ENCODE data around the gene MYPOP. TPM values are rescaled to one million over a fixed set of nuclear protein-coding genes. Genes with fewer than 3 reads are reported as not detected.

Gene MYPOP
- total RNA-seq, 1 experiment from 2014 or later = 9.0 TPM

DNA sequence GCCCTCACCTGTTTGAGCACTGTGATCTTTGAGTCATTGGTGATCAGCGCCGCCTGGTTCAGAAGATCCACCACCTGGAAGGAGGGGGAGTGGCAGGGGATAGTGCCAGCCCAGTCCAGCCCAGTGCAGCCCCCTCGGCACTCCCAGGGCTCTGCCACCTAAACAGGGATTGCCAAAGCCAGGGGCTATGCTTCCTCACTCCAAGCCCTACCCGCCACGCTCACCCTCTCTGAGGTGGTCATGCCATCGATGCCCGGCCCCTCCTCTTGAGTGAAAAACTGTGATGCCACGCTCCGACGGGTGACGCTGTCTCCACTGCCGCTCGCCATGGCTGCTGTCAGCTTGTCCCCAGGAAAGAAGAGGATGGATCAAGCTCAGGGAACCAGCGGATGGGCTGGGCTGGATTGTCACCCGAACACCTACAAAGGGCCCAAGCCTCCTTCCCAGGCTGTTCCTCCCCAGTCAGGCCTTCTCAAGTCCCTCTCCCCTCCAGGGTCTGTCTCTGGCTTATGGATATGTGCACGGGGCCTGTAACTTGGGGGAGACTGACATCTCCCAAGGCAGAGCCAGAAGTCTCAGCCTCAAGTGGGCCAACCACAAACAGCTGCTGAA is 48.1 kb downstream of the MYPOP start:
- no peak overlapping the region for H3K23ac ChIP-seq (ENCODE audit: insufficient read length, low read depth, low read length)
- H2AK5ac ChIP-seq (ENCODE audit: insufficient read length, low read length) = no peak overlapping the region
- peaks cover 6% of the 10 kb centered on the region; the same call in 1 of the 2 replicates for H3K79me2 ChIP-seq (ENCODE audit: insufficient read depth, low read length)
- no peaks in the 10 kb centered on the region for H3K23me2 ChIP-seq (ENCODE audit: insufficient read length, low read depth, low read length, poor library complexity, severe bottlenecking)
- no peak overlapping the region for H3K27ac ChIP-seq (ENCODE audit: insufficient read length, low read depth, low read length)
- H2BK5ac ChIP-seq (ENCODE audit: insufficient read length, low read length) = no peak overlapping the region
- no peak overlapping the region for H4K91ac ChIP-seq (ENCODE audit: insufficient read length, low read depth, low read length)
- WGBS (ENCODE audit: extremely low coverage, insufficient read length, low lambda C conversion rate) = no CpG with 5 or more reads among the region's 16 CpGs
- no peak overlapping the region for H4K5ac ChIP-seq (ENCODE audit: insufficient read length, low read depth, low read length)
- no peak overlapping the region for H3K4me2 ChIP-seq (ENCODE audit: insufficient read depth, insufficient read length, low read length)
- H3T11ph ChIP-seq (ENCODE audit: low read length) = no peak overlapping the region
- no peak for TF ChIP-seq CTCF (conservative IDR thresholded peaks at IDR 0.05)
- no peak overlapping the region for H2BK120ac ChIP-seq (ENCODE audit: low read depth, low read length, poor library complexity, severe bottlenecking)
- H3K4ac ChIP-seq (ENCODE audit: low read depth, low read length) = no peak overlapping the region
- no peaks in the 10 kb centered on the region for H4K20me1 ChIP-seq (ENCODE audit: control insufficient read depth, insufficient read depth, insufficient read length)
- H4K8ac ChIP-seq (replicated peaks; ENCODE audit: insufficient read length, low read depth, low read length) = no peak overlapping the region
- Mint-ChIP-seq H3K27ac (no peak overlapping the region), H3K9me3 (no peaks in the 10 kb centered on the region), H3K4me3 (no peak overlapping the region), H3K36me3 (ENCODE audit: insufficient read depth in 1 of 3, low read depth in 3 of 3) (peaks cover 41 to 73% (median 66%) of the 10 kb centered on the region in 3 experiments), H3K4me1 (no peaks in the 10 kb centered on the region), H3K27me3 (ENCODE audit: low read depth) (no peaks in the 10 kb centered on the region)
- no peak overlapping the region for H3K18ac ChIP-seq (ENCODE audit: insufficient read length, low read depth, low read length)
- no peak overlapping the region for H2BK12ac ChIP-seq (ENCODE audit: insufficient read length, low read depth, low read length)
- H3K9me3 ChIP-seq (ENCODE audit: control insufficient read depth, low read depth, low read length) = no peaks in the 10 kb centered on the region
- DNase-seq = no peak
- H2BK20ac ChIP-seq (ENCODE audit: low read depth, low read length, poor library complexity, severe bottlenecking) = no peak overlapping the region
- no peaks in the 10 kb centered on the region for H3K79me1 ChIP-seq (ENCODE audit: insufficient read depth, low read depth, low read length, poor library complexity, severe bottlenecking)
- H3K4me1 ChIP-seq (ENCODE audit: insufficient read depth, low read length) = no peaks in the 10 kb centered on the region
- no peak overlapping the region for H2BK15ac ChIP-seq (ENCODE audit: low read depth, low read length)
- no peak overlapping the region for H3K9ac ChIP-seq (ENCODE audit: extremely low read depth, insufficient read length, low read length)
- H3K27me3 ChIP-seq (ENCODE audit: insufficient read depth, low read length) = no peaks in the 10 kb centered on the region
- H3K14ac ChIP-seq (ENCODE audit: insufficient read depth, low read length) = no peak overlapping the region
- no peak overlapping the region for H3K56ac ChIP-seq (ENCODE audit: insufficient read length, low read depth, low read length)
- H2AFZ ChIP-seq (ENCODE audit: low read length) = no peak overlapping the region
